Measurements from ENCODE around the gene MSL1.
A peak's percentile ranks its signal among the peaks of the same experiment; 100 is the strongest.

GRCh38 chr17:40113110-40113906, 8.5 kb upstream of the MSL1 start:
- peak in 1 of 2 donors; percentile 58 for TF ChIP-seq POLR2A (IDR thresholded peaks at IDR 0.05)
- TF ChIP-seq CTCF (IDR thresholded peaks at IDR 0.05), result peak; percentile 65 to 98 (median 95)
